H1 (cell line): Measurements from ENCODE around the gene UBE2I. TPM values are rescaled to one million over a fixed set of nuclear protein-coding genes. Genes with fewer than 3 reads are reported as not detected.

Source experiments
- ATF2 ChIP-seq: IDR thresholded peaks from 2 replicates; pipeline ENCODE4 v1.6.1; 2012; ENCODE audit warnings: low read length, inconsistent platforms
- BCL11A ChIP-seq, 2 experiments: IDR thresholded peaks; one replicate each; pipeline ENCODE4 v1.6.1; 2011; ENCODE audit warnings: low read depth in 2 of 2, low read length in 2 of 2, mild to moderate bottlenecking in 2 of 2
- CEBPB ChIP-seq: IDR thresholded peaks from 2 replicates; pipeline ENCODE4 v1.6.1; 2012; ENCODE audit warnings: low read depth, low read length
- EGR1 ChIP-seq: IDR thresholded peaks from 2 replicates; pipeline ENCODE4 v1.6.1; 2011; ENCODE audit warnings: low read depth, low read length, borderline replicate concordance
- GABPA ChIP-seq: IDR thresholded peaks from 2 replicates; pipeline ENCODE4 v1.6.1; 2011; ENCODE audit warnings: mild to moderate bottlenecking, low read length, moderate library complexity, borderline replicate concordance; ENCODE audit not compliant: insufficient read depth
- JUN ChIP-seq: IDR thresholded peaks from 2 replicates; pipeline ENCODE4 v1.6.1; 2011; ENCODE audit warnings: low read depth, mild to moderate bottlenecking, improper control_type of control experiment, low read length
- KDM1A ChIP-seq: fragments of 200-600, 300-600 bp; sonication (generic); IDR thresholded peaks from 2 replicates; pipeline ENCODE4 v1.7.1; 2016; ENCODE audit warnings: mild to moderate bottlenecking, low read length, borderline replicate concordance
- KDM4A ChIP-seq: IDR thresholded peaks from one replicate; pipeline ENCODE4 v1.7.1; 2012; ENCODE audit warnings: low read depth, mild to moderate bottlenecking, moderate library complexity, low read length, inconsistent platforms; ENCODE audit not compliant: severe bottlenecking
- PHF8 ChIP-seq: fragments of 200-600 bp; sonication (generic); conservative IDR thresholded peaks from 2 replicates; pipeline ENCODE4 v1.7.1; 2012; ENCODE audit warnings: low read depth, mild to moderate bottlenecking, inconsistent platforms, low read length, moderate library complexity
- RAD21 ChIP-seq, 2 experiments: IDR thresholded peaks in 1 of 2; conservative IDR thresholded peaks in 1 of 2; 2 replicates each; pipeline ENCODE4 v1.6.1; 2011; ENCODE audit warnings: low read depth in 2 of 2, low read length in 2 of 2, improper control_type of control experiment in 1 of 2, inconsistent platforms in 1 of 2, mild to moderate bottlenecking in 1 of 2, moderate library complexity in 1 of 2
- RXRA ChIP-seq: IDR thresholded peaks from 2 replicates; pipeline ENCODE4 v1.6.1; 2011; ENCODE audit warnings: low read depth, mild to moderate bottlenecking, low read length, moderate library complexity; ENCODE audit not compliant: insufficient read depth
- SAP30 ChIP-seq: fragments of 300-600 bp; sonication (generic); IDR thresholded peaks from 2 replicates; pipeline ENCODE4 v1.7.1; 2012; ENCODE audit warnings: low read length, moderate library complexity, mild to moderate bottlenecking, inconsistent platforms; ENCODE audit not compliant: insufficient read depth, insufficient replicate concordance
- SIRT6 ChIP-seq: IDR thresholded peaks from one replicate; pipeline ENCODE4 v1.7.1; 2012; ENCODE audit warnings: low read length, inconsistent platforms
- TAF1 ChIP-seq: IDR thresholded peaks from 2 replicates; pipeline ENCODE4 v1.6.1; 2011; ENCODE audit warnings: mild to moderate bottlenecking, low read depth, low read length
- TBP ChIP-seq: IDR thresholded peaks from 2 replicates; pipeline ENCODE4 v1.6.1; 2011; ENCODE audit warnings: low read depth, low read length, improper control_type of control experiment
- TEAD4 ChIP-seq: IDR thresholded peaks from 2 replicates; pipeline ENCODE4 v1.6.1; 2012; ENCODE audit warnings: low read depth, low read length, inconsistent platforms, mixed read lengths
- ZNF274 ChIP-seq: IDR thresholded peaks from 2 replicates; pipeline ENCODE4 v1.7.0; 2012; ENCODE audit warnings: low read length, borderline replicate concordance; ENCODE audit errors: extremely low read depth
- polyA plus RNA-seq, 7 experiments: library from polyadenylated mRNA; depleted of rRNA in 3 of 7; stranded (reverse) in 5 of 7; unstranded in 2 of 7; fragments of >200 nt in 5 of 7; fragments of 200-250 nt in 2 of 7; gene quantifications; 1 replicate in 5 of 7; 2 replicates in 1 of 7; 4 replicates in 1 of 7; pipeline versions ENCODE4 v1.2.1 to v1.2.3, GENCODE V29; 2011 to 2013; ENCODE audit warnings: missing spikeins in 2 of 7, mixed read lengths in 2 of 7
- total RNA-seq: library from RNA; stranded (reverse); fragmentation: NEBNext Ultra II Directional; extraction: Animal tissue kit (Norgen Biotek cat#: 25700); gene quantifications from 2 replicates; pipeline ENCODE4 v1.2.1, GENCODE V29; 2021
- TF ChIP-seq, protein P1 (sequence below): IDR thresholded peaks from 2 replicates; pipeline ENCODE4 v1.6.1; 2011; ENCODE audit warnings: low read length, improper control_type of control experiment
- TF ChIP-seq, protein P2 (sequence below): IDR thresholded peaks from 2 replicates; pipeline ENCODE4 v1.6.1; 2012; ENCODE audit warnings: inconsistent platforms

UBE2I gene
- total and polyA plus RNA-seq, 2 of the 8 experiments (the other 6 are each of a cell fraction or from before 2014, with no cell fraction given) = 148 to 268 TPM

- TF ChIP-seq, protein P1, sequence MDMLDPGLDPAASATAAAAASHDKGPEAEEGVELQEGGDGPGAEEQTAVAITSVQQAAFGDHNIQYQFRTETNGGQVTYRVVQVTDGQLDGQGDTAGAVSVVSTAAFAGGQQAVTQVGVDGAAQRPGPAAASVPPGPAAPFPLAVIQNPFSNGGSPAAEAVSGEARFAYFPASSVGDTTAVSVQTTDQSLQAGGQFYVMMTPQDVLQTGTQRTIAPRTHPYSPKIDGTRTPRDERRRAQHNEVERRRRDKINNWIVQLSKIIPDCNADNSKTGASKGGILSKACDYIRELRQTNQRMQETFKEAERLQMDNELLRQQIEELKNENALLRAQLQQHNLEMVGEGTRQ = no peak
- TF ChIP-seq ZNF274 (no peak), TEAD4 (no peak), JUN (no peak), KDM1A (no peak), CEBPB (no peak), KDM4A (no peak), SIRT6 (no peak), TAF1 (peak; percentile 51; the same call in 1 of the 2 replicates), EGR1 (no peak), RAD21 (IDR thresholded peaks at IDR 0.05 in 1 of 2, conservative IDR thresholded peaks at IDR 0.05 in 1 of 2; ENCODE audit: low read depth in 2 of 2, low read length in 2 of 2) (no peak), SAP30 (peak; percentile 41), RXRA (no peak), ATF2 (no peak), GABPA (no peak), PHF8 (0 out of 2 replicates have a peak, but pooled peaks have one; percentile 30), TBP (peak; percentile 66), BCL11A (IDR thresholded peaks at IDR 0.05; ENCODE audit: low read depth in 2 of 2, low read length in 2 of 2) (no peak)
- TF ChIP-seq, protein P2, sequence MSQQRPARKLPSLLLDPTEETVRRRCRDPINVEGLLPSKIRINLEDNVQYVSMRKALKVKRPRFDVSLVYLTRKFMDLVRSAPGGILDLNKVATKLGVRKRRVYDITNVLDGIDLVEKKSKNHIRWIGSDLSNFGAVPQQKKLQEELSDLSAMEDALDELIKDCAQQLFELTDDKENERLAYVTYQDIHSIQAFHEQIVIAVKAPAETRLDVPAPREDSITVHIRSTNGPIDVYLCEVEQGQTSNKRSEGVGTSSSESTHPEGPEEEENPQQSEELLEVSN = 0 out of 2 replicates have a peak, but pooled peaks have one; percentile 0
Measured at GRCh38 chr16:1331712-1332617, 22.5 kb downstream of the UBE2I start (continued).
